PFSK-1 (cell line): ENCODE measurements around the gene PXT1.

Source experiments
- FOXP2 ChIP-seq: optimal IDR thresholded peaks from 2 replicates; pipeline ENCODE3; 2011; ENCODE audit warnings: borderline replicate concordance, control low read depth, inconsistent platforms; ENCODE audit not compliant: insufficient read depth; ENCODE audit errors: extremely low read length, extremely low read depth
- POLR2AphosphoS5 ChIP-seq: IDR thresholded peaks from 2 replicates; pipeline ENCODE4 v1.6.1; 2012; ENCODE audit warnings: low read depth, mild to moderate bottlenecking, control low read depth, low read length, moderate library complexity
- TAF1 ChIP-seq: IDR thresholded peaks from 2 replicates; pipeline ENCODE4 v1.6.1; 2012; ENCODE audit warnings: low read length, control low read depth, borderline replicate concordance; ENCODE audit not compliant: insufficient read depth
- TF ChIP-seq, protein P1 (sequence below), 2 experiments: IDR thresholded peaks; 2 replicates each; pipeline versions ENCODE4 v1.6.1 to v1.8.0; 2011 to 2012; ENCODE audit warnings: low read depth in 2 of 2, low read length in 2 of 2, control low read depth in 1 of 2, inconsistent platforms in 1 of 2, mild to moderate bottlenecking in 1 of 2, moderate library complexity in 1 of 2; ENCODE audit not compliant: insufficient read depth in 1 of 2

DNA sequence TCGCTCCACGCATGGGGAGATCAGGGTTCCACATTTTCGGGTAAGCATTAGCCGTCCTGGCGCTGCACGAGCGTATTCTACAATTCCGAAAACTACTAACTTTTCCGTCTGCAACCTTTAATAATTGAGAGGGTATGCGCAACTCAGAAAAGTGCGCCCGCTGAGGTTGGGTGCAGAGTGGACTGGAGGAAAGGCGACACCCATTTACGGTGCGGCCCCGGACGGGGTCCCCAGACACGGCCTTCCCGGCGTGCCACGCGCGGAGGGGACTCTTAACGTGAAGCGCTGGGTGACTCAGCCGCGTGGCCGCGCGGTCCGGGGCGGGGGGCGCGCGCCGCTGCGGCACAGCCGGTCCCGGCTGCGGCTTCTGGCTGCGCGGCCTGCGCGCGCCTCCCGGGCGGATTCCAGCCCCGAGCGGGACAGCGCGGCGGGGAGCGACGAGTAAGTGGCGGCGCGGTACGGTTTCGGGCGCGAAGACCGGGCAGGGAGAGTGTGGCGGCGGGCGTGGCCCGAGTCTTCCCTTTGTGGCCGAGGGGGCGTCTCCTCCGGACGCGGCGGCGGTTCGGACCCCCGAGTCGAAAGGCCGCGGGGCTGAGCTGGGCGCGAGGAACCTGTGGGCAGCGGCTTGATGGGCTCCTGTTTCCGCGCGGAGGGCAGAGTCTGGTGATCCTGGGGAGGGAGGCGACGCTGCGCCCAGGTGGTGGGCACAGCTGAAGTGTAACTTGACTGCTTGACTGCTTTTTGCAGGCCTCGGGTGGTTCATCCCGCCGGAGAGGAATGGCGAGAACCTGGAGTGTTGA lies at the start of gene PXT1, which contains the start of gene KCTD20:
- peak; percentile 67 for TF ChIP-seq POLR2AphosphoS5
- TF ChIP-seq, protein P1, sequence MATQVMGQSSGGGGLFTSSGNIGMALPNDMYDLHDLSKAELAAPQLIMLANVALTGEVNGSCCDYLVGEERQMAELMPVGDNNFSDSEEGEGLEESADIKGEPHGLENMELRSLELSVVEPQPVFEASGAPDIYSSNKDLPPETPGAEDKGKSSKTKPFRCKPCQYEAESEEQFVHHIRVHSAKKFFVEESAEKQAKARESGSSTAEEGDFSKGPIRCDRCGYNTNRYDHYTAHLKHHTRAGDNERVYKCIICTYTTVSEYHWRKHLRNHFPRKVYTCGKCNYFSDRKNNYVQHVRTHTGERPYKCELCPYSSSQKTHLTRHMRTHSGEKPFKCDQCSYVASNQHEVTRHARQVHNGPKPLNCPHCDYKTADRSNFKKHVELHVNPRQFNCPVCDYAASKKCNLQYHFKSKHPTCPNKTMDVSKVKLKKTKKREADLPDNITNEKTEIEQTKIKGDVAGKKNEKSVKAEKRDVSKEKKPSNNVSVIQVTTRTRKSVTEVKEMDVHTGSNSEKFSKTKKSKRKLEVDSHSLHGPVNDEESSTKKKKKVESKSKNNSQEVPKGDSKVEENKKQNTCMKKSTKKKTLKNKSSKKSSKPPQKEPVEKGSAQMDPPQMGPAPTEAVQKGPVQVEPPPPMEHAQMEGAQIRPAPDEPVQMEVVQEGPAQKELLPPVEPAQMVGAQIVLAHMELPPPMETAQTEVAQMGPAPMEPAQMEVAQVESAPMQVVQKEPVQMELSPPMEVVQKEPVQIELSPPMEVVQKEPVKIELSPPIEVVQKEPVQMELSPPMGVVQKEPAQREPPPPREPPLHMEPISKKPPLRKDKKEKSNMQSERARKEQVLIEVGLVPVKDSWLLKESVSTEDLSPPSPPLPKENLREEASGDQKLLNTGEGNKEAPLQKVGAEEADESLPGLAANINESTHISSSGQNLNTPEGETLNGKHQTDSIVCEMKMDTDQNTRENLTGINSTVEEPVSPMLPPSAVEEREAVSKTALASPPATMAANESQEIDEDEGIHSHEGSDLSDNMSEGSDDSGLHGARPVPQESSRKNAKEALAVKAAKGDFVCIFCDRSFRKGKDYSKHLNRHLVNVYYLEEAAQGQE (IDR thresholded peaks at IDR 0.05; ENCODE audit: insufficient read depth in 1 of 2, low read depth in 2 of 2, low read length in 2 of 2): peak; percentile 42 to 51; a peak in 2 of 4 replicates
- TF ChIP-seq FOXP2: peak; percentile 79
- TF ChIP-seq TAF1: peak; percentile 81; the same call in 1 of the 2 replicates
